Neutrophil (primary cell): ENCODE measurements around the gene BICDL1.
"Not testable (repeated sequence)": the region's sequence is repeated elsewhere in the genome, so short reads cannot be mapped to it uniquely, and the experiment has no call there.

Source experiments
- H3K27ac ChIP-seq: fragments of 200-600 bp; sonication (generic); 2 replicates; pipeline ENCODE4 v1.5.1; 2016; ENCODE audit warnings: mild to moderate bottlenecking, moderate library complexity
- H3K27me3 ChIP-seq: fragments of 200-600 bp; sonication (generic); 2 replicates; pipeline ENCODE4 v1.6.0; 2016; ENCODE audit warnings: mild to moderate bottlenecking
- H3K36me3 ChIP-seq: fragments of 200-600 bp; sonication (generic); 2 replicates; pipeline ENCODE4 v1.5.1; 2017
- H3K4me1 ChIP-seq, 2 experiments: fragments of 200-600 bp in 1 of 2; sonication (generic) in 1 of 2; 1 replicate in 1 of 2; 2 replicates in 1 of 2; pipeline versions ENCODE4 v1.5.1 to v1.6.1; 2013 to 2016; ENCODE audit warnings: low read depth in 1 of 2, low read length in 1 of 2, mild to moderate bottlenecking in 1 of 2, moderate library complexity in 1 of 2; ENCODE audit not compliant: control insufficient read depth in 1 of 2, insufficient read depth in 1 of 2
- H3K4me3 ChIP-seq, 2 experiments: fragments of 200-600 bp in 1 of 2; sonication (generic) in 1 of 2; 1 replicate in 1 of 2; 2 replicates in 1 of 2; pipeline ENCODE4 v1.5.1; 2013 to 2016; ENCODE audit warnings: low read depth in 1 of 2, low read length in 1 of 2, mild to moderate bottlenecking in 1 of 2, moderate library complexity in 1 of 2
- H3K9me3 ChIP-seq: fragments of 200-600 bp; sonication (generic); 2 replicates; pipeline ENCODE4 v1.5.1; 2016
- TF ChIP-seq, protein P1 (sequence below): fragments of 200-600 bp; sonication (generic); IDR thresholded peaks from 2 replicates; pipeline ENCODE4 v1.5.1; 2016; ENCODE audit warnings: antibody characterized with exemption

Gene BICDL1

DNA sequence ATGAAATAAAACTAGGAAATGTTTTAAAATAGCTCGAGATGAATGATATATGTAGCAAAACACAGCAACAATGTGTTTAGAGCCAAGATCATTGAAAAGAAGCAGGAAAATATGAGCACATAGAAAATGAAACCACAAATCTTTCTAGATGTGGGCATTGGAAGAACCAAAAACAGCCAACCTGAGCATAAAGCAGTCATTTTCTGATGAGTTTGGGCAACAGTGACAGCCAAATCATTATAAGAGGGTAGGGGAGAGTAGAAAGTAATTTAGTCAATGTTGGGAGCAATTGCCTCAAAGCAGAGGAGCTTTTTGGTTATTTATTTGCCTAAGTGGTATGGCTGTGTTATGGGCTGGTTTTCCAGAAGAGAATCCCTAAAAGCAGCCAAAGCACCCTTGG lies 8.8 kb upstream of the BICDL1 start:
- no peaks in the 10 kb centered on the region for H3K36me3 ChIP-seq
- no peak overlapping the region for H3K27ac ChIP-seq
- TF ChIP-seq, protein P1, sequence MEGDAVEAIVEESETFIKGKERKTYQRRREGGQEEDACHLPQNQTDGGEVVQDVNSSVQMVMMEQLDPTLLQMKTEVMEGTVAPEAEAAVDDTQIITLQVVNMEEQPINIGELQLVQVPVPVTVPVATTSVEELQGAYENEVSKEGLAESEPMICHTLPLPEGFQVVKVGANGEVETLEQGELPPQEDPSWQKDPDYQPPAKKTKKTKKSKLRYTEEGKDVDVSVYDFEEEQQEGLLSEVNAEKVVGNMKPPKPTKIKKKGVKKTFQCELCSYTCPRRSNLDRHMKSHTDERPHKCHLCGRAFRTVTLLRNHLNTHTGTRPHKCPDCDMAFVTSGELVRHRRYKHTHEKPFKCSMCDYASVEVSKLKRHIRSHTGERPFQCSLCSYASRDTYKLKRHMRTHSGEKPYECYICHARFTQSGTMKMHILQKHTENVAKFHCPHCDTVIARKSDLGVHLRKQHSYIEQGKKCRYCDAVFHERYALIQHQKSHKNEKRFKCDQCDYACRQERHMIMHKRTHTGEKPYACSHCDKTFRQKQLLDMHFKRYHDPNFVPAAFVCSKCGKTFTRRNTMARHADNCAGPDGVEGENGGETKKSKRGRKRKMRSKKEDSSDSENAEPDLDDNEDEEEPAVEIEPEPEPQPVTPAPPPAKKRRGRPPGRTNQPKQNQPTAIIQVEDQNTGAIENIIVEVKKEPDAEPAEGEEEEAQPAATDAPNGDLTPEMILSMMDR = no peak
- no peaks in the 10 kb centered on the region for H3K9me3 ChIP-seq
- no peaks in the 10 kb centered on the region for H3K4me1 ChIP-seq
- H3K4me3 ChIP-seq = no peak overlapping the region
- H3K27me3 ChIP-seq = peaks cover 50% of the 10 kb centered on the region

DNA sequence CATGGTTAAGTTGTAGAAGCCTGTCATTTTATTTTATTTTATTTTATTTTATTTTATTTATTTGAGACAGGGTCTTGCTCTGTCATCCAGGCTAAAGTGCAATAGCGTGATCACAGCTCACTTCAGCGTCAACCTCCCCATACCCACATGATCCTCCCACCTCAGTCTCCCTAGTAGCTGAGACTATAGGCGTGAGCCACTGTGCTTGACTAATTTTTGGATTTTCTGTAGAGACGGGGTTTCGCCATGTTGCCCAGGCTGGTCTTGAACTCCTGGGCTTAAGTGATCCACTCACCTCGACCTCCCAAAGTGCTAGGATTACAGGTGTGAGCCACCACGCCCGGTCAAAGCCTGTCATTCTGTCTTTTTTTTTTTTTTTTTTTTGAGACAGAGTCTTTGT lies 8.3 kb upstream of the BICDL1 start:
- peaks cover 50% of the 10 kb centered on the region for H3K27me3 ChIP-seq
- H3K4me3 ChIP-seq, H3K9me3 ChIP-seq, H3K27ac ChIP-seq, H3K4me1 ChIP-seq, H3K36me3 ChIP-seq: not testable (repeated sequence)

DNA sequence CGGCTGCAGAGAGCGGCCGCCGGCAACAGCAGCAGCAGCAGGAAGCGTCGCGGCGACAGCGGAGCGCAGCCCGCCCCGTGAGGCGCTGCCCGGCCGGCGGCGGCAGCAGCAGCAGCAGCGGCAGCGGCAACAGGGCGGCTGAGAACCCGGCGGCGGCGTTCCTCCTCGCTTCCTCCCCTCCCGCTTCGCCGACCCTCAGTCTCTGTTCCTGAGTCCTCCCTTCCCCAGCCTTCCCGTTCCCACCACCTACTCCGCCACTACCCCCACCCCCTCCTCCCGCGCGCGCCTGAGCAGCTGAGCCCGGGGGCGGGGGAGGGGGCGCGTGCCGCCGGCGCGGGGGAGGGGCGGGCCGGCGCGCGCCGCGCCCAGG lies 310 bp downstream of the BICDL1 start:
- H3K4me3 ChIP-seq = peak overlapping the region; percentile 63 to 67
- peaks cover 10 to 14% of the 10 kb centered on the region in 2 experiments for H3K4me1 ChIP-seq
- H3K27ac ChIP-seq = no peak overlapping the region
- H3K9me3 ChIP-seq = no peaks in the 10 kb centered on the region
- peaks cover 99% of the 10 kb centered on the region for H3K27me3 ChIP-seq
- no peaks in the 10 kb centered on the region for H3K36me3 ChIP-seq
- TF ChIP-seq, protein P1 = no peak

DNA sequence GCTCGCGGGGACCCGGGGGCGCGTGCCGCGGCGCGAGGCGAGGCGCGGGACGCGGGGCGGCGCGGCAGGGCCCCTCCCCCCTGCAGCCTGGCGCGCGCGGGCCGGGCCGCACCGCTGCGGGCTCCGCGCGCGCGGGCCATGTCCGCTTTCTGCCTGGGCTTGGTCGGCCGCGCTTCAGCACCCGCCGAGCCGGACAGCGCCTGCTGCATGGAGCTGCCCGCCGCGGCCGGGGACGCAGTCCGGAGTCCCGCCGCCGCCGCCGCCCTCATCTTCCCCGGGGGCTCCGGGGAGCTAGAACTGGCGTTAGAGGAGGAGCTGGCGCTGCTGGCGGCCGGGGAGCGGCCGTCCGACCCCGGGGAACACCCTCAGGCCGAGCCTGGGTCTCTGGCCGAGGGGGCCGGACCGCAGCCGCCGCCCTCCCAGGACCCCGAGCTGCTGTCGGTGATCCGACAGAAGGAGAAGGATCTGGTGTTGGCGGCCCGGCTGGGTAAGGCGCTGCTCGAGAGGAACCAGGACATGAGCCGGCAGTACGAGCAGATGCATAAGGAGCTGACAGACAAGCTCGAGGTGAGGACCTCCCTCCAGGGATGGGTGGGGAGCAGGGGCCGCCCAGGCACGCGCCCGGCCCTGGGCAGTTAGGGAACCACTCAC lies 820 bp downstream of the BICDL1 start:
- H3K4me3 ChIP-seq = peak overlapping the region in 1 of 2 experiments; percentile 47
- H3K27ac ChIP-seq = no peak overlapping the region
- H3K36me3 ChIP-seq = no peaks in the 10 kb centered on the region
- H3K9me3 ChIP-seq = no peaks in the 10 kb centered on the region
- TF ChIP-seq, protein P1 = no peak
- peaks cover 99% of the 10 kb centered on the region for H3K27me3 ChIP-seq
- peaks cover 10 to 14% of the 10 kb centered on the region in 2 experiments for H3K4me1 ChIP-seq

DNA sequence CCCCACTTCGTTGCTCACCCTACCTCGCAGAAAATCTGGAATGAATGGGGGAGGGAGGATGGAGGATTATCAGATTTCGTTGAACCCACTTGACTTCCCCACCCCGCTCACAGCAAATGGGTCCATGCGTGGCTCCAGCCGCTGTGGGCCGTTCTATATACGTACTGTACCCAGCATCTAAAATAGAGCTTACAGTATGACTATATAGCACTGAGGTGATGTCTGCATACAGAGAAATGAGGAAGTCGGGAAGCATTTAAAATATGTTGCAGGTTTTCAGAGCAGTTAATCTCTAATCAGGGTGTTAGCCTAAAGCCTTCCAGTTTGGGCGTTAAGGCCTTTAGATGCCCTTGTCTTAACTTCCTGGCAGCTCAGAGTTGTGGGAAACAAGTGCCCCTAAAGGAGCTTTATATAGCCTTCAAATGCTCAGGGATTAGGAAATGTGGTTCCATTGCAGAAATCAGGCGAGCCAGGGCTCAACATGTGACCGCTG lies 1.4 kb downstream of the BICDL1 start:
- Histone ChIP-seq H3K9me3 (no peaks in the 10 kb centered on the region), H3K4me1 (peaks cover 10 to 14% of the 10 kb centered on the region in 2 experiments), H3K4me3 (peak overlapping the region in 1 of 2 experiments; percentile 47), H3K36me3 (no peaks in the 10 kb centered on the region), H3K27ac (no peak overlapping the region), H3K27me3 (peaks cover 99% of the 10 kb centered on the region)
- TF ChIP-seq, protein P1 = no peak

DNA sequence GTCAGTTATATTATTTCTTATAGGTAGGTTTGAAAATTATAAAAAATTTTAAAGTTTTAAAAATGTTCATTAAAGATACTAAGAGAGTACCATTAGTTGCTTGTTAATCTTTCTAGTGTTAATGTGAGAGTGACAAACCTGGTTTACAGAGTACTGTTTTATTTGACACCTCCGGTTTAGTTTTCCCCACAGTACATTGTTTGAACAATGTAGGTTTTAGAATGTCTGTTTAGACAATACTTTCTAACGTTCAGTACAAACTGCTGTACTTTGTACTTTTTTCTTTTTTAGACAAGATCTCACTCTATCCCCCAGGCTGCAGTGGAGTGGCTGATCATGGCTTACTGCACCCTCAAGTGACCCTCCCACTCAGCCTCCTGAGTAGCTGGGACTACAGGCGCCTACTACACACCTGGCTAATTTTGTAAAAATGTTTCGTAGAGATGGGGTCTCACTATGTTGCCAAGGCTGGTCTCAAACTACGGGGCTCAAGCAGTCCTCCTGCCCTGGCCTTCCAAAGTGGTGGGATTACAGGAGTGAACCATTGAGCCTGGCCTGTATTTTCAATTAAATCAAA lies 3.2 kb downstream of the BICDL1 start:
- no peaks in the 10 kb centered on the region for H3K36me3 ChIP-seq
- TF ChIP-seq, protein P1 = no peak
- no peak overlapping the region for H3K4me3 ChIP-seq
- no peaks in the 10 kb centered on the region for H3K9me3 ChIP-seq
- H3K27ac ChIP-seq = no peak overlapping the region
- peaks cover 10 to 14% of the 10 kb centered on the region in 2 experiments for H3K4me1 ChIP-seq
- H3K27me3 ChIP-seq = peaks cover 98% of the 10 kb centered on the region
